Chondrocyte (in vitro differentiated cells): ENCODE results near the gene PCDHGC4. TPM values are rescaled to one million over a fixed set of nuclear protein-coding genes. Genes with fewer than 3 reads are reported as not detected.

Source experiments
- DNase-seq: peaks from one replicate; pipeline ENCODE4 v3.0.0; 2021; ENCODE audit warnings: mixed read lengths, low spot score
- H3K27ac Mint-ChIP-seq: one replicate; pipeline ENCODE4 v1.8.0; 2021; ENCODE audit warnings: mild to moderate bottlenecking, moderate library complexity, mixed read lengths; ENCODE audit not compliant: unreplicated experiment
- H3K27me3 Mint-ChIP-seq: 2 replicates; pipeline ENCODE4 v1.8.0; 2021; ENCODE audit warnings: low read depth, mixed read lengths
- H3K36me3 Mint-ChIP-seq: 2 replicates; pipeline ENCODE4 v1.8.0; 2021; ENCODE audit warnings: low read depth, mixed read lengths
- H3K4me1 Mint-ChIP-seq: 2 replicates; pipeline ENCODE4 v1.8.0; 2021; ENCODE audit warnings: low read depth, mild to moderate bottlenecking, mixed read lengths
- H3K4me3 Mint-ChIP-seq: one replicate; pipeline ENCODE4 v1.8.0; 2021; ENCODE audit warnings: mild to moderate bottlenecking, moderate library complexity, mixed read lengths; ENCODE audit not compliant: unreplicated experiment
- H3K9me3 Mint-ChIP-seq: 2 replicates; pipeline ENCODE4 v1.8.0; 2021; ENCODE audit warnings: low read depth, mixed read lengths
- CTCF ChIP-seq: fragments of 200-600 bp; sonication (generic); IDR thresholded peaks from 2 replicates; pipeline ENCODE4 v1.5.0; 2021; ENCODE audit warnings: antibody characterized with exemption, mild to moderate bottlenecking, moderate library complexity
- total RNA-seq: library from RNA; stranded (reverse); gene quantifications from 3 replicates; pipeline ENCODE4 v1.2.1, GENCODE V29; 2021

PCDHGC4 gene
- total RNA-seq, 1 donor from 2014 or later: 1.1 TPM

- TF ChIP-seq CTCF: no peak
- Mint-ChIP-seq H3K27ac (peak overlapping the region; percentile 98), H3K27me3 (no peaks in the 10 kb centered on the region), H3K4me1 (peaks cover 87% of the 10 kb centered on the region), H3K9me3 (no peaks in the 10 kb centered on the region), H3K36me3 (peaks cover 10% of the 10 kb centered on the region), H3K4me3 (peak overlapping the region; percentile 73)
- DNase-seq: no peak
Measured at GRCh38 chr5:141513627-141514329, 28.9 kb downstream of the PCDHGC4 start.

DNA sequence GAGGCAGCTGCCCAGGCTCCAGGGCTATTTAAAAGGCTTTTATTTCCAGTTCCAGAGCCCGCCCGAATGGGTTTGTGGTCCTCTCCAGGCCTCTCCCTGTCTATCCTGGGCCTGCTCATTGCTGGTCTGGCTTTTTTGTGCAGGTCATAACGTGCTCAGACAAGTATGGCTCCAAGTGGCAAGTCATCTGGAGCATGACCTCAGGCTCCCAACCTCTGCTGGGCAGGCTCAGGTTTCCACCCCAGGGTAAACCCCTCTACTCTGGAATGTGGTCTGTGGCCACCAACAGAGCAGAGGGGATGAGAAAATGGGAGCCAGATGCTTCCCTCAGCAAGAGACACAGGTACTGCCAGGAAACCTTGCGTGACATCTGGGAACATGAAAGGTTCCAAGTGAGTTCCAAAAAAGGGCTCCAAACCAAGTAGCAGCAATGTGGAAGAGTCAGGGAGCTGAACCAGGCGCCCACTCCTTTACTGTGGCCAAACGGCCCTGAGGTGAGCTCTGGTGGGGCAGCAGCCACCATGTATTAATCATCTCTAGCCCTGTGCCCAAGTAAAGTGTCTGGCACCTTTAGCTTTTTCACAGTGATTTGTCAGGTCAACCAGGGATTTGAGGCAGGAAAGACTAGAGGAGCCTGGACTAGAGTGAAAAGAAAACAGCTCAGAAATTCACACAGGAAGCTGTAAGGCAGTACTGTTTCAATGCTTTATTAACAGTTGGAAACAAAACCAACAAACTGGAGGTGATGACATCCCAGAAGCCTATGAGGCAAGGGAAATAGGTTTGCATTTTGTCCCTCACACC is 29.7 kb downstream of the PCDHGC4 start:
- Mint-ChIP-seq H3K4me3 (peak overlapping the region; percentile 73), H3K9me3 (no peaks in the 10 kb centered on the region), H3K27ac (peak overlapping the region; percentile 98), H3K27me3 (no peaks in the 10 kb centered on the region), H3K4me1 (peaks cover 87% of the 10 kb centered on the region), H3K36me3 (peaks cover 10% of the 10 kb centered on the region)
- TF ChIP-seq CTCF: no peak
- DNase-seq: no peak

- H3K4me1 Mint-ChIP-seq: peaks cover 87% of the 10 kb centered on the region
- peak overlapping the region; percentile 98 for H3K27ac Mint-ChIP-seq
- H3K4me3 Mint-ChIP-seq: no peak overlapping the region
- TF ChIP-seq CTCF: no peak
- no peaks in the 10 kb centered on the region for H3K27me3 Mint-ChIP-seq
- peaks cover 10% of the 10 kb centered on the region for H3K36me3 Mint-ChIP-seq
- DNase-seq: no peak
- no peaks in the 10 kb centered on the region for H3K9me3 Mint-ChIP-seq
Measured at GRCh38 chr5:141515141-141515540, 30.3 kb downstream of the PCDHGC4 start.

DNA sequence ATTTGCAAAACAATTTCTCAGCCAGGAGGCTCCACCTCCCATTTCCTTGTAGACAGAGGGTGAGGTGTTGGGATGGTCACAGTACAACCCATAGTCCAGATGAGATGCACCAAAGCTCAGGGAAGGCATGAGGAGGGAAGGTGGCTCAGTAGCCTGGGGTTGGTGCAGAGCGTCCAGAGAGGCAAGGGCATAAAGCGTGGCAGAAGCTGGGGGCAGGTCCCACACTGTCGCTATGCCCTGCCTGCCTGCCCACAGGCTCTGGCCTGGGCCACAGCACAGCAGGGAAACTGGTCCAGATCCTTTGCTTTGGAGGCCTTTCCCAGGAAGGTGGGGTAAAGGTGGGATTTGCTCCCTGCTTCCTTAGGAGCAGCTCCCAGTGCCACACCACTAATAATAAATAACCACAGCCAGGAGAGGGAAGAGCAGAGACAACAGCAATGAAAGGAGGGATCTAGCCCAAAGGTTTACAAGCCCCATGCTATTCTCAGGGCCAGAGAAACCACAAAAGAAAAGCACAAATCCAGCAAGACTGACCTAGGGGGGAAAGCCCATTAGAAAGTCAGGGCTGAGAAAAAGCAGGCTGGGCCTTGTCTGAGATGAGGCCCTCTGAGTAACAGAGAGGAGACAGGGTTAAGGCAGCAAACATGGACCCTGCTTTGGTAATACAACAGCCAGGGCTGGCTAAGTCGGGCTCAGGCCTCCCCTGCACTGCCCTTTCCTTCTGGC is 31.3 kb downstream of the PCDHGC4 start:
- Mint-ChIP-seq H3K36me3 (peaks cover 10% of the 10 kb centered on the region), H3K9me3 (no peaks in the 10 kb centered on the region), H3K4me3 (no peak overlapping the region), H3K27me3 (no peaks in the 10 kb centered on the region), H3K27ac (peak overlapping the region; percentile 98), H3K4me1 (peaks cover 94% of the 10 kb centered on the region)
- TF ChIP-seq CTCF: no peak
- DNase-seq: no peak

DNA sequence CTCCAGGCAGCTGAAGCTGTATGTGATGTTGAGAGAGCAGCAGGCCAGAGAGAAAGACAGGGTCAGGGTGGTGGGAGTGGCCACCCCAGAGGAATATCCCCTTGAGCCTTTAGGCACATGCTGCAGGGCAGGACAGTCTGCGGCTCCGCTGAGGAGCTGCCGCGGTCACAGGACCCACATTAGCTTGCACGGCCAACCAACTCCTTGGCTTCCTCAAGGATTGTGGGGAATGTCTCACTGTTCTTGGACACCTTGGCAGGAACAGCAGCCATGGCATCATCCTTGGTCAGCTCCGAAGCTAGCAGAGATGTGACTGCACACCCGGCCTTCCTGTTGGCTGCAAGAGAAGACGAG is 31.8 kb downstream of the PCDHGC4 start:
- no peaks in the 10 kb centered on the region for H3K27me3 Mint-ChIP-seq
- H3K4me3 Mint-ChIP-seq: no peak overlapping the region
- DNase-seq: no peak
- H3K36me3 Mint-ChIP-seq: peaks cover 5% of the 10 kb centered on the region
- H3K9me3 Mint-ChIP-seq: no peaks in the 10 kb centered on the region
- H3K4me1 Mint-ChIP-seq: peaks cover 96% of the 10 kb centered on the region
- no peak for TF ChIP-seq CTCF
- H3K27ac Mint-ChIP-seq: peak overlapping the region; percentile 98
